Measurements from ENCODE around the gene NAGPA. TPM values are rescaled to one million over a fixed set of nuclear protein-coding genes. Genes with fewer than 3 reads are reported as not detected.
A peak's percentile ranks its signal among the peaks of the same experiment; 100 is the strongest.

NAGPA gene
- polyA plus RNA-seq, 1 donor from 2014 or later, result 37.8 TPM

DNA sequence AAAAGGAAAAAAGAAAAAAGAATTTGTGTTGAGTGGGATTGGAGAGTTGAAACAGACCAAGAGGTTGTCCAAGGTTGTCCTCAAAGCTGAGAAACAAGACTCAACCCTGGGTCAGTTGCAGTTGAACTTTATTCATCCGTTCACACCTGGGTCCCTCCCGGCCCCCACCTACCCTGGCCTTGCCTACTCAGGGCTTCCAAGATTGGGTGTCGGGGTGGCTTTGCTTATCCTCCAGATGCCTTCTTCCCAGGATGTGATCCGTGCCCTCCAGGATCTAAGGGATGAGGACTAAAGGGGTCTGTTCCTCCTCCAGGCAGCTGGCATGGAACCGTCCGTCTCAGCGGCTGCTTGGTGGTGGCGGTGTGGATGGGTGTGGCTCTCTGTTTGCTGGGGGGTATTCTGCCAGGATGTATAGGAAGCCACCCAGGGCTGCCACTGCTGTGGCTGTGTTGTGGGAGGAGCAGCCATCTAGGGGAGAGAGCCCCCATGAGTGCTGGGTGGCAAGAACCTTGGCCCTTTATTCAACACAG is 10.3 kb upstream of the NAGPA start:
- Mint-ChIP-seq H3K9me3 (peaks cover 0 to 6% (median under 1%) of the 10 kb centered on the region in 3 donors), H3K4me3 (no peak overlapping the region), H3K27ac (no peak overlapping the region), H3K27me3 (peaks cover 16% of the 10 kb centered on the region), H3K36me3 (no peaks in the 10 kb centered on the region), H3K4me1 (peaks cover 0 to 8% (median 2%) of the 10 kb centered on the region in 3 donors)

DNA sequence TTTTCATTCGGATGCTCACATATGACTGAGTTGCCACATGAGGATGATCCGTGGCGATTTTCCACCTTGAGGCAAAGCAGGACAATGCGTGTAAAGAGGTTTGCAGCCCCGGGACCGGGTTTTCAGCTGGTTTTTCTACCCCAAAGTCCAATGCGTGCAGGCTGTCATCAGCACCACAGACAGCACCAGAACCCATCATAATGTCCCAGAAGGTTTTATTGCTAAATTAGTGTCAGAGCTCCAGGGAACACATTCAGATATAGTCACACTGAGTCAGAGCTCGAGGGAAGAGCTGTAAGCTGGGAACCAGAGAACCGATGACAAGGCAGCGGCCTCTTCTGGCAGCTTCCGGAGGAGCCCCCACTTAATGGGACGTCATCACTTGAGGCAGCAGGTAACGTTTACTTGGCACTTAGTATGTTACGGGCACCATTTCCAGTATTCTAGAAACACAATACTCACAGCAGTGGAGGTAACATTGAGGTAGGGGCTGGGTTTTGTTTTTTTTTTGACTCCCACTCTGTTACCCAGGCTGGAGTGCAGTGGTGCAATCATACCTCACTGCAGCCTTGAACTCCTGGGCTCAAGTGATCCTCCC is 8.9 kb upstream of the NAGPA start:
- Mint-ChIP-seq H3K27ac (no peak overlapping the region), H3K4me3 (no peak overlapping the region)

DNA sequence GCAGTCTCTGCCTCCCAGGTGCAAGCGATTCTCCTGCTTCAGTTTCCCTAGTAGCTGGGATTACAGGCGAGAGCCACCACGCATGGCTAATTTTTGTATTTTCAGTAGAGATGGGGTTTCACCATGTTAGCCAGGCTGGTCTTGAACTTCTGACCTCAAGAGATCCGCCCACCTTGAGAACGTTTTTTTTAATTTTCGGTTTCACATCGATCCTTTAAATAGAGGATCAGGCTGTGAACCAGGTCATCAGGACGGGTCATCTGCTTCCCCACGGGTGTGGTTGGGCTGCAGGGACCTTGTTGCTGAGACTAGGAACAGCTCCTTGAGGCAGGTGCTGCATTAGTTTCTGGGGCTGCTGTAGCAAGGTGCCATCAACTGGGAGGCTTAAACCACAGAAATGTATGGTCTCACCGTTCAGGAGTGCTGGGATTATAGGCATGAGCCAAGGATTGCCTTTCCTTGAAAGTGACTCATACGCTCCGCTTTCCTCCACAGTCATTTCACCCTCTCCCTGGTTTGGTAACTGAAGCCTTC is 7.9 kb upstream of the NAGPA start:
- peak overlapping the region in 1 of 4 donors; percentile 62 for H3K4me3 Mint-ChIP-seq
- H3K27me3 Mint-ChIP-seq, result peaks cover 11% of the 10 kb centered on the region

More for the DNA sequence above, 8.9 kb upstream of the NAGPA start:
- peaks cover 0 to 8% (median 2%) of the 10 kb centered on the region in 3 donors for H3K4me1 Mint-ChIP-seq
- H3K27me3 Mint-ChIP-seq, result peaks cover 12% of the 10 kb centered on the region
- peaks cover 1% of the 10 kb centered on the region for H3K36me3 Mint-ChIP-seq
- H3K9me3 Mint-ChIP-seq, result no peaks in the 10 kb centered on the region

DNA sequence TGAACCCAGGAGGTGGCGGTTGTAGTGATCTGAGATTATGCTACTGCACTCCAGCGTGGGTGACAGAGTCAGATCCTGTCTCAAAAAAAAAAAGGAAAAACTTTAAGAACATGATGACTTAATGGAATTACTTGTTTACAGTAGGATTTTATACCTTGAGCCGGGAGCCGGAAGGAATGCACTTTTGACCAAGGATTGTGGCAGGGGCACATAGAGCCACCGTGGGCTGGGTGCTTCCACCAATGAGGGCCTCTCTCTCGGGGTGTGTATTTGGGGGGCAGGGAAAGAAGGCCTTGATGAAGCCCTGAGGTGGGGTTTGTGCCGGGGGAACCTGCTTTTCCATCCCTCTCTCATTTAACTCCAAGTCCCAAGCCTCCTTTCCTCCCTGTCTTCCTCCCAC is 6.7 kb upstream of the NAGPA start:
- Mint-ChIP-seq H3K36me3 (peaks cover 3% of the 10 kb centered on the region), H3K9me3 (no peaks in the 10 kb centered on the region), H3K4me3 (no peak overlapping the region), H3K27me3 (peaks cover 9% of the 10 kb centered on the region), H3K27ac (no peak overlapping the region), H3K4me1 (peaks cover 0 to 8% (median 6%) of the 10 kb centered on the region in 3 donors)

More for the DNA sequence above, 7.9 kb upstream of the NAGPA start:
- H3K36me3 Mint-ChIP-seq, result peaks cover 1% of the 10 kb centered on the region
- H3K9me3 Mint-ChIP-seq, result no peaks in the 10 kb centered on the region
- peaks cover 0 to 8% (median 2%) of the 10 kb centered on the region in 3 donors for H3K4me1 Mint-ChIP-seq
- no peak overlapping the region for H3K27ac Mint-ChIP-seq

DNA sequence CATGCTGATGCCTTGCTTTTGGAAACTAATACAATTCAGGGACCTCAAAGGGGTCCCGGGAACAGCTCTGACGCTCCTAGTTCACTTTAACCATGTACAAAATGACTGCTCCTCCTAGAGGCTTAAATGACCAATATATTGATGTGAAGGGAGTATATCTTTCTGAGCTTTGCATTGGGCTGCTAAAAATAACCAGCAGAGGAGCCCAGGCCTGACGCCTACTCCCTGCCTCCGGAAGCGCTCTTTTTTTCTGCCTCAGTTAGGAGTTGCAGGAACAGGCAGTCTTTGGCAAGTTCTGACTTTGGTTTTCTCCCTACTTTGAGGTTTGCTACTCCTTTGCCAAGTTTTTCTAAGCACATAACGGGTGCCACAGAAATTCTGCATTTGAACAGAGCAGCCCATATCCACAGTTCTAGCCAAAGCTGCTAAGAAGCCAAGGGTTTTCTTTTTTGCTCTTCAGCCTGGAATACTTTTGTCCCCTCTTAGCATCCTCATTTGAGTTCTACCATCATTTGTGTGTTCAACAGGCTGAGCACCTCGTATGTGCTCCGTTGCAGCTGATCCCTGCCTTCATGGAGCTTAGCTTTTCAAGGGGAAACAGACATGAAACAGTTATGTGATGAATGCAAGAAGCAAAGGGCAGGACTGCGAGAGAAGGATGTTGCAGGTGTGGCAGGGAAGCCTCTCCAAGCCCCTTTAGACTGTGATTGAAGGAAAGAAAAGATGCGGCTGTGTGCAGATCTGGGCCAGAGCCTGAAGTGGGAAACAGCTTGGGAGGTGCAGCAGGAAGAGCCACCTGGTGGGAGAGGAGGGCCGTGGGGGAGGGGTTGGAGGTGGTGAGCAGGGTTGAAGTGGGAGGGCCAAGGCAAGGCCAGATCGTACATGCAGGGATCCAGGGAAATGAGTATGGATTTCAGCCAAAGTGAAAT is 2.8 kb upstream of the NAGPA start:
- Mint-ChIP-seq H3K4me3 (peak overlapping the region in 2 of 4 donors; percentile 14 to 88), H3K4me1 (peaks cover 11 to 18% (median 15%) of the 10 kb centered on the region in 3 donors), H3K36me3 (peaks cover 3% of the 10 kb centered on the region), H3K9me3 (no peaks in the 10 kb centered on the region), H3K27me3 (peaks cover 8% of the 10 kb centered on the region), H3K27ac (peak overlapping the region in 1 of 3 donors; percentile 61)

DNA sequence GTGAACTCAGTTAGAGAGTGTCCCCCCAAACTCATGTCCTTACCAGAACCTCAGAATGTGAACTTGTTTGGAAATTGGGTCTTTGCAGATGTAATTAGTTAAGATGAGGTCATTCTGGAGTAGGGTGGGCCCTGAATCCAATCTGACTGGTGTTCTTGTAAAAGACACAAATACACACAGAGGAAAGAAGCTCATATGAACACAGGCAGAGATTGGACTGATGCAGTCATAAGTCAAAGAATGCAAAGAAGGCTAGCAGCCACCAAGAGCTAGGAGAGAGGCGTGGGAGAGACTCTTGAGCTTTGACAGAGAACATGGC is 2.1 kb upstream of the NAGPA start:
- peaks cover 3% of the 10 kb centered on the region for H3K36me3 Mint-ChIP-seq
- H3K27ac Mint-ChIP-seq, result peak overlapping the region in 1 of 3 donors; percentile 61
- peaks cover 11 to 15% (median 14%) of the 10 kb centered on the region in 3 donors for H3K4me1 Mint-ChIP-seq
- H3K9me3 Mint-ChIP-seq, result no peaks in the 10 kb centered on the region
- peaks cover 2% of the 10 kb centered on the region for H3K27me3 Mint-ChIP-seq
- peak overlapping the region in 1 of 4 donors; percentile 88 for H3K4me3 Mint-ChIP-seq

DNA sequence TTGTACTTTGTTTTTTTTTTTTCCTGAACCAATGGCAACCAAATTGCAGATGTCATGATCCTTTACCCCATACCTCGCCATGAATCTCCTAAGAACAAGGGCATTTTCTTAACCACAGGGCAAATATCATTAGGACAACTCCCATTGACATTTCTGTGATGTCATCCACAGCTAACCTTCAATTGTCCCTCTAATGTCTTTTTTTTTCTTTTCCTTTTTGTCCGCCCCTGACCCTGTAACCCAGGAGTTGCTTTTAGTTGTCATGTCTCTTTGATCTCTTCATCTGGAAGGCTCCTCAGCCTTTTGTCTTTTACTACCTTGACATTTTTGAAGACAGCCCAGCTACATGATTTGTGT is 410 bp upstream of the NAGPA start:
- peak overlapping the region; percentile 83 to 96 (median 96) for H3K27ac Mint-ChIP-seq
- H3K4me3 Mint-ChIP-seq, result peak overlapping the region; percentile 87 to 96 (median 92)
- H3K4me1 Mint-ChIP-seq, result peaks cover 11 to 15% (median 14%) of the 10 kb centered on the region in 3 donors
- H3K27me3 Mint-ChIP-seq, result no peaks in the 10 kb centered on the region
- peaks cover 3% of the 10 kb centered on the region for H3K36me3 Mint-ChIP-seq
- no peaks in the 10 kb centered on the region for H3K9me3 Mint-ChIP-seq

DNA sequence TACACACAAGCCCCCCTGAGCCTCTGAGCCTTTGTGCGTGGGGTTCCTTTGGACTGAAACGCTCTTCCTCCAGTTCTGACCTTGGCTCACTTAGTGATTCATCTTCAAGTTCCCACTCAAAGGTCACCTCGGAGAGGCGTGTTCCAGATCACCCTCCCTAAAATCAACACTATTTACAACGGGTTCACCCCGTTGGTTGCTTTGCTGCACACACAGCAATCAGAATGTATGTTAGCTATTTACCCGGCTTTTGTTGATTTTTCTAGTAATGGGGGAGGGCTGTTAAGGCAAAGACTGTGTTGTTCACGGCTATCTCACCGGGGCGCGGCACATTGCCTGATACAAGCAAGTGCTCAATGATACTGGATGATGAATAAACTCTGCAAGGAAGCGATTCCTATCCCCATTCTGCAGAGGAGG is 977 bp downstream of the NAGPA start:
- H3K4me1 Mint-ChIP-seq, result peaks cover 11 to 15% (median 14%) of the 10 kb centered on the region in 3 donors
- no peaks in the 10 kb centered on the region for H3K27me3 Mint-ChIP-seq
- H3K27ac Mint-ChIP-seq, result peak overlapping the region in 2 of 3 donors; percentile 3 to 59
- no peaks in the 10 kb centered on the region for H3K9me3 Mint-ChIP-seq
- peaks cover 3% of the 10 kb centered on the region for H3K36me3 Mint-ChIP-seq
- peak overlapping the region; percentile 87 to 95 (median 89) for H3K4me3 Mint-ChIP-seq

DNA sequence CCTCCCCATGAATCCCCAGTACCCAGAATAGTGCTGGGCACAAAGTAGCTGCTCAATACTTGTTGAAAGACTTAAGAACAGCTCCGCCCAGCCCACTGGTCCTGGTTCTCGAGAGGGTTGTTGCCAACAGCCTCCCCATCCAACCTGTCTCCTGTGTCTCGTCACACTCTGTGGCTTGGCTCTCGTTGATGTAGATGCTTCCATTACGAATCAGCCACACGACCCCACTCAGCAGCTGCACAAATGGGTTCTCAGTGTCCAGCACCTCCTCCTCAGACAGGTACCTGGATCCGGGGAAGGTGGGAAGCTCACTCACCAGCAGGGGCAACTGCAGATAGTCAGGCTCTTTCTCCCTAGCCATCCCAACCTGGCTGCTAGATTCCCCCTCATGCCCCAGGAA is 2.1 kb downstream of the NAGPA start:
- peak overlapping the region in 1 of 3 donors; percentile 39 for H3K27ac Mint-ChIP-seq
- peaks cover 12 to 15% (median 14%) of the 10 kb centered on the region in 3 donors for H3K4me1 Mint-ChIP-seq
- peak overlapping the region in 3 of 4 donors; percentile 44 to 83 (median 64) for H3K4me3 Mint-ChIP-seq
- no peaks in the 10 kb centered on the region for H3K27me3 Mint-ChIP-seq
- H3K36me3 Mint-ChIP-seq, result peaks cover 2% of the 10 kb centered on the region
- no peaks in the 10 kb centered on the region for H3K9me3 Mint-ChIP-seq

DNA sequence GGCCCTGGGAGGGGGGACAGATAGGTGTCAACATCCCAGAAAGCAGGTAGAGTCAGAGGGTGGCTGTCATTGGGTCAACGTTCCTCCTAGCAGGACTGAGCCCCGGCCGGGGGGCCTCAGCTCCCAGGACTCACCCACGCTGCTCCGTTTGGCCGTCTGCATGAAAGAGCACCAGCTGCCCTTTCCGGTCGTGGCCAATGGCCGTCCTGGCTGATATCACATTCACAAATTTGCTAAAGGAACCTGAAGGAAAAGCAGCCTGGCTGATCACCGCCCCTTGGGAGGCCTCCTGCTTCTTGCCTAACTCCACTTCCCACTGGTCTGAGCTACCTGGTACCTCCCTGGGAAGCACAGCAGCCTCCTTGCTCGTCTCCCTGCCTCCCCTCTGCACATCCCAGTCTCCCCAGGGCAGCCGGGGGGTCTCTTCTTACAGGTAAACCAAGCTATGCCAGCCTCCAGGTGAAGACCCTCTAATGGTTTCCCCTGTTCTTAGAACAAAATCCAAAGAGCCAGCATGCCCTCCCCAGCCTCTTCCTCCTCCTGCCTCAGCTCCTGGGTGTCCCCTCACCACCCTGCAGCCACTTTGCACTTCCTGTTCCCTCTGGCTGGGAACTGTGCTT is 3.4 kb downstream of the NAGPA start:
- peak overlapping the region in 1 of 4 donors; percentile 53 for H3K4me3 Mint-ChIP-seq
- no peaks in the 10 kb centered on the region for H3K36me3 Mint-ChIP-seq

DNA sequence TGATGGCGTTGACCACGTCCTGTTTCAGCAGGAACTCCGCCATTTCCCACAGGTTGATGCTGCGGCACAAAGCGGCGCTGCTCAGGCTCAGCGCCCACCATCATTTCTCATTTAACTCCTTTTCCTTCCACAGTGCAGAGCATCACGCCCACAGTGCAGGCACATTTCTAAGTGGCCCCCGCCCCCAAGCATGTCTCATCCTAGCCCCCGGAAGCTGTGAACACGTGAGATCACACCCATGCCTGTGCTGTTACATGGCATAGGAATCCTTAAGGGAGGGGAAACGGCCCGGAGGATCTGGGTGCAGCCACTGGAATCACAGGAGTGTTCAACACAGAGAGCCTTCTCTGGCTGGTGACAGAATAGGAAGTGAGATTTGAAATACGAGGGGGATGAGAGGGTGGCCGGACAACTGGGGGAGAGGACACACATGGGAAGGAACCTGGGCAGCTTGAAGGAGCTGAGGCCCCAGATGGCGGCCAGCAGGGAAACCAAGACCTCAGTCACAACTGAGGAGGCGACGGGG is 4.7 kb downstream of the NAGPA start:
- no peaks in the 10 kb centered on the region for H3K36me3 Mint-ChIP-seq
- no peaks in the 10 kb centered on the region for H3K27me3 Mint-ChIP-seq
- peak overlapping the region in 2 of 4 donors; percentile 53 to 65 for H3K4me3 Mint-ChIP-seq
- peak overlapping the region in 1 of 3 donors; percentile 65 for H3K27ac Mint-ChIP-seq
- peaks cover 3 to 10% (median 9%) of the 10 kb centered on the region in 3 donors for H3K4me1 Mint-ChIP-seq
- H3K9me3 Mint-ChIP-seq, result no peaks in the 10 kb centered on the region

More for the DNA sequence above, 3.4 kb downstream of the NAGPA start:
- peaks cover 9 to 14% (median 12%) of the 10 kb centered on the region in 3 donors for H3K4me1 Mint-ChIP-seq
- no peaks in the 10 kb centered on the region for H3K27me3 Mint-ChIP-seq
- H3K9me3 Mint-ChIP-seq, result no peaks in the 10 kb centered on the region
- H3K27ac Mint-ChIP-seq, result peak overlapping the region in 1 of 3 donors; percentile 60

DNA sequence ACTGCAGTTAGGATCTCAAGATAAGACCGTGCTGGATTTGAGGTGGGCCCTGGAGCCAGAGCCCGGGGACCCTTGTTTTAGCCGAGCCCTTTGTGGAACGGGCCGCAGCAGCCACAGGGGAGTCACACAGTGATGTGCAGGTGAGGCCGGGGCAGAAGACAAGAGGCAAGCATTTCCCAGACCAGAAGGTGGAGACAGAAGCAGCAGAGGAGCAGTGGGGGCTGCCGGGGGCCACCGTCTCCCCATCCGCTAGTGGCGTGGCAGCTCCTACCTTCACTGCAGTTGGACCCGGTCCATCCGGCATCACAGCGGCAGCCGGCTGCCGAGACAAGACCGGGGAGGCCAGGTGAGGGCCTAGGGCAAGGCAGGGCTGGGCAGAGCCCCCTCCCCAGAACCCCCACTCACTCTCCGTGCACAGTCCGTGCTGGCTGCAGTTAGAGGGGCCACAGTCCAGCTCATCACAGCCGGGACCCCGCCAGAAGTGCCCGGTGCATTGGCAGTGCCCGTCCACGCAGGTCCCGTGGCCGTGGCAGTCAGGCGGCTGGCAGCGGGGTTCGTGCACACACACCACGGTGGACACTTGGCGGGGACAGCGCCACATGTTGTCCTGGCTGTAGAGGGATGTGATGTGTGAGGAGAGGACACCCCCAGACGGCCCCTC is 6.0 kb downstream of the NAGPA start:
- Mint-ChIP-seq H3K27me3 (no peaks in the 10 kb centered on the region), H3K4me3 (no peak overlapping the region), H3K27ac (no peak overlapping the region), H3K36me3 (no peaks in the 10 kb centered on the region), H3K9me3 (no peaks in the 10 kb centered on the region), H3K4me1 (peaks cover 0 to 4% (median 4%) of the 10 kb centered on the region in 3 donors)

DNA sequence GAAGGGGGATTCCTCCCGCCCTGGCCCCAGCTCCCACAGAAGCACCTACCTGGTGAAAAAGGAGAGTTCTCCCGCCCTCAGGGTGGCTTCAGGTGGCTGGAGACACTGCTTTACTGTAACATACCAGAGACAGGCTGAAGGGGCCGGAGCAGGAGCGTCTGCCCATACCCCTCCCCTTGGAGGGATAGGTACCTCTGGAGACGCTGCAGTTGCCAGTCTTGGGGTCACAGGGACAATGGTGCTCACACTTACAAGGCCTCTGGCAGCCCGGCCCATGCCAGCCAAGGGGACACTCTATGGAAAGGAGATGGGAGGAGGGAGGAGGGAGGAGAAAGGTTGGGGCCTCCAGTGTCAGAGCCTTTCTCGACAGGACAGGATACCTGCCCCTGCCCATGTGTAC is 6.6 kb downstream of the NAGPA start:
- peaks cover 0 to 3% (median 3%) of the 10 kb centered on the region in 3 donors for H3K4me1 Mint-ChIP-seq
- no peaks in the 10 kb centered on the region for H3K27me3 Mint-ChIP-seq
- no peak overlapping the region for H3K27ac Mint-ChIP-seq
- no peaks in the 10 kb centered on the region for H3K9me3 Mint-ChIP-seq
- no peak overlapping the region for H3K4me3 Mint-ChIP-seq
- H3K36me3 Mint-ChIP-seq, result no peaks in the 10 kb centered on the region

DNA sequence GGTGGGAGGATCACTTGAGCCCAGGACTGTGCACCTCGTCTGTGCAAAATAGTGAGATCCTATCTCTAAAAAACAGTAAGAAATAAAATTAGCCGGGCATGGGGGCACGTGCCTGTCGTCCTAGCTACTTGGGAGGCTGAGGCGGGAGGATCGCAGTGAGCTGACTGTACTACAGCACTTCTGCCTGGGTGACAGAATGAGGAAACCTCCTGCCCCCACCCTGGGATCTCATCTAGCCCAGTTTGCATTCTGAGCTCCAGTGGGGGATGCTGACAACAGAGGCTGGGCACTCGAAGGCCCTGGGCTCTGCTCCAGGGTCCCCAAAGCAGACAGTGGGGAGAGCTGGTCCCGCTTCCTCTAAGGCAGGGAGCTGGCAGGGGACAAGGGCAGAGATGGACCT is 7.1 kb downstream of the NAGPA start:
- H3K27me3 Mint-ChIP-seq, result no peaks in the 10 kb centered on the region
- H3K27ac Mint-ChIP-seq, result no peak overlapping the region
- H3K4me3 Mint-ChIP-seq, result peak overlapping the region in 1 of 4 donors; percentile 55

More for the DNA sequence above, 7.1 kb downstream of the NAGPA start:
- peaks cover 0 to 3% (median 0%) of the 10 kb centered on the region in 3 donors for H3K4me1 Mint-ChIP-seq
- H3K36me3 Mint-ChIP-seq, result no peaks in the 10 kb centered on the region
- H3K9me3 Mint-ChIP-seq, result no peaks in the 10 kb centered on the region
